ENCODE results near the gene CCDC40.
A peak's percentile ranks its signal among the peaks of the same experiment; 100 is the strongest.

CCDC40 gene

GRCh38 chr17:80071116-80071841, 34.8 kb downstream of the CCDC40 start:
- H3K4me1 ChIP-seq, result peaks cover 6% of the 10 kb centered on the region
- peak overlapping the region; percentile 22 for H3K4me3 ChIP-seq (ENCODE audit: low read depth, low read length)
- no peaks in the 10 kb centered on the region for H3K36me3 ChIP-seq (ENCODE audit: control insufficient read depth, insufficient read depth, low read length)
- peak overlapping the region; percentile 62 for H3K27ac ChIP-seq
- TF ChIP-seq, protein P1, sequence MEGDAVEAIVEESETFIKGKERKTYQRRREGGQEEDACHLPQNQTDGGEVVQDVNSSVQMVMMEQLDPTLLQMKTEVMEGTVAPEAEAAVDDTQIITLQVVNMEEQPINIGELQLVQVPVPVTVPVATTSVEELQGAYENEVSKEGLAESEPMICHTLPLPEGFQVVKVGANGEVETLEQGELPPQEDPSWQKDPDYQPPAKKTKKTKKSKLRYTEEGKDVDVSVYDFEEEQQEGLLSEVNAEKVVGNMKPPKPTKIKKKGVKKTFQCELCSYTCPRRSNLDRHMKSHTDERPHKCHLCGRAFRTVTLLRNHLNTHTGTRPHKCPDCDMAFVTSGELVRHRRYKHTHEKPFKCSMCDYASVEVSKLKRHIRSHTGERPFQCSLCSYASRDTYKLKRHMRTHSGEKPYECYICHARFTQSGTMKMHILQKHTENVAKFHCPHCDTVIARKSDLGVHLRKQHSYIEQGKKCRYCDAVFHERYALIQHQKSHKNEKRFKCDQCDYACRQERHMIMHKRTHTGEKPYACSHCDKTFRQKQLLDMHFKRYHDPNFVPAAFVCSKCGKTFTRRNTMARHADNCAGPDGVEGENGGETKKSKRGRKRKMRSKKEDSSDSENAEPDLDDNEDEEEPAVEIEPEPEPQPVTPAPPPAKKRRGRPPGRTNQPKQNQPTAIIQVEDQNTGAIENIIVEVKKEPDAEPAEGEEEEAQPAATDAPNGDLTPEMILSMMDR (IDR thresholded peaks at IDR 0.05), result no peak
- no peaks in the 10 kb centered on the region for H3K27me3 ChIP-seq (ENCODE audit: control insufficient read depth, insufficient read depth, low read length)
- peak overlapping the region; percentile 31 for H3K4me2 ChIP-seq (ENCODE audit: low read length)
- no peak overlapping the region for H2AFZ ChIP-seq
- H3K9ac ChIP-seq, result no peak overlapping the region
- H3K9me3 ChIP-seq (ENCODE audit: control insufficient read depth, low read length), result no peaks in the 10 kb centered on the region
- H3K79me2 ChIP-seq, result no peaks in the 10 kb centered on the region

- Histone ChIP-seq H3K36me3 (ENCODE audit: control insufficient read depth, insufficient read depth, low read length) (no peaks in the 10 kb centered on the region), H2AFZ (no peak overlapping the region), H3K79me2 (no peaks in the 10 kb centered on the region), H3K27me3 (ENCODE audit: control insufficient read depth, insufficient read depth, low read length) (no peaks in the 10 kb centered on the region), H3K9me3 (ENCODE audit: control insufficient read depth, low read length) (no peaks in the 10 kb centered on the region), H3K9ac (no peak overlapping the region), H3K4me2 (ENCODE audit: low read length) (no peak overlapping the region), H3K4me1 (peaks cover 6% of the 10 kb centered on the region), H3K27ac (no peak overlapping the region), H3K4me3 (ENCODE audit: low read depth, low read length) (no peak overlapping the region)
- TF ChIP-seq, protein P1 (IDR thresholded peaks at IDR 0.05), result no peak
These were observed 36.0 kb downstream of the CCDC40 start for GRCh38 chr17:80072410-80072809.

- Histone ChIP-seq H3K4me2 (ENCODE audit: low read length) (no peak overlapping the region), H2AFZ (no peak overlapping the region), H3K27me3 (ENCODE audit: control insufficient read depth, insufficient read depth, low read length) (no peaks in the 10 kb centered on the region), H3K27ac (no peak overlapping the region), H3K9ac (no peak overlapping the region), H3K4me1 (no peaks in the 10 kb centered on the region), H3K9me3 (ENCODE audit: control insufficient read depth, low read length) (no peaks in the 10 kb centered on the region), H3K79me2 (no peaks in the 10 kb centered on the region), H3K4me3 (ENCODE audit: low read depth, low read length) (no peak overlapping the region), H3K36me3 (ENCODE audit: control insufficient read depth, insufficient read depth, low read length) (no peaks in the 10 kb centered on the region)
- TF ChIP-seq, protein P1 (IDR thresholded peaks at IDR 0.05), result no peak
These were observed 43.6 kb downstream of the CCDC40 start for GRCh38 chr17:80080081-80080480.

- H3K4me2 ChIP-seq (ENCODE audit: low read length), result no peak overlapping the region
These were observed 45.2 kb downstream of the CCDC40 start for GRCh38 chr17:80081596-80081995.

More at GRCh38 chr17:80081596-80081995, 45.2 kb downstream of the CCDC40 start:
- H3K4me1 ChIP-seq, result no peaks in the 10 kb centered on the region
- TF ChIP-seq, protein P1 (IDR thresholded peaks at IDR 0.05), result no peak
- H3K36me3 ChIP-seq (ENCODE audit: control insufficient read depth, insufficient read depth, low read length), result no peaks in the 10 kb centered on the region
- no peaks in the 10 kb centered on the region for H3K79me2 ChIP-seq
- H3K27ac ChIP-seq, result no peak overlapping the region
- H3K9me3 ChIP-seq (ENCODE audit: control insufficient read depth, low read length), result no peaks in the 10 kb centered on the region
- no peak overlapping the region for H2AFZ ChIP-seq
- H3K9ac ChIP-seq, result no peak overlapping the region
- no peak overlapping the region for H3K4me3 ChIP-seq (ENCODE audit: low read depth, low read length)
- H3K27me3 ChIP-seq (ENCODE audit: control insufficient read depth, insufficient read depth, low read length), result no peaks in the 10 kb centered on the region
